Measurements from ENCODE around the gene FTCDNL1. TPM values are rescaled to one million over a fixed set of nuclear protein-coding genes. Genes with fewer than 3 reads are reported as not detected.

The FTCDNL1 gene
- polyA plus RNA-seq, 1 of the 3 experiments (the other 2 are of a cell fraction): not detected

DNA sequence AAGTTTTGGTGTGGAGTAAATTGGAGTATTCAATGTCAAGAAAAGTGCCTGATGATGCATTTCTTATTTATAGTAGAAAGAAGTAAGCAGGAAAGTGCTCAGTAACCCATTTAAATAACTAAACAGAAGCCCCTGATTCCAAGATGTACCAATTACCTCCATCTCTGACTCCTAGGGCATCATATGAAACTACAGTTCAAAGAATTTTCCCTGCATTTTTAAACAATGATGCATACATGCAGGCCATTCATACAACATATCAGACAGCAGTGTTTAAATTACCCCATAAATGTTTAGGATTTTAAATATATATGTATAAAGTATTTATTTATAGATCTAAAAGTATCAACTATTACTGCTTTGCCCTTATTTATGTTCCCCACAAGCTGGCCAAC lies 36.2 kb downstream of the FTCDNL1 start:
- no peaks in the 10 kb centered on the region for H3K36me3 ChIP-seq (replicated peaks in 1 of 2; ENCODE audit: control insufficient read depth in 1 of 2, insufficient read depth in 2 of 2, low read length in 1 of 2)
- H3K79me2 ChIP-seq (ENCODE audit: insufficient read depth): no peaks in the 10 kb centered on the region
- CTCF ChIA-PET: no interaction called here
- H3K9me2 ChIP-seq: peaks cover 3% of the 10 kb centered on the region; the same call in 1 of the 2 replicates
- no peaks in the 10 kb centered on the region for H3K4me1 ChIP-seq (ENCODE audit: control insufficient read depth in 1 of 2, insufficient read depth in 2 of 2, low read depth in 1 of 2, low read length in 1 of 2)
- H4K20me1 ChIP-seq (ENCODE audit: insufficient read depth): no peaks in the 10 kb centered on the region
- H3K27me3 ChIP-seq (ENCODE audit: insufficient read depth): peaks cover 28% of the 10 kb centered on the region
- no peak overlapping the region for H2AFZ ChIP-seq (ENCODE audit: low read depth)
- POLR2A ChIA-PET: no interaction called here
- H3K9ac ChIP-seq: no peak overlapping the region
- no peak overlapping the region for H3K27ac ChIP-seq (ENCODE audit: low read depth in 2 of 2, low read length in 1 of 2)
- no peaks in the 10 kb centered on the region for H3K9me3 ChIP-seq
- H3K4me3 ChIP-seq (ENCODE audit: low read depth in 2 of 2, low read length in 1 of 2): no peak overlapping the region
- H3F3A ChIP-seq (replicated peaks; ENCODE audit: insufficient read depth): no peaks in the 10 kb centered on the region
- no peak overlapping the region for H3K4me2 ChIP-seq
- no peak for DNase-seq
- TF ChIP-seq, protein P1, sequence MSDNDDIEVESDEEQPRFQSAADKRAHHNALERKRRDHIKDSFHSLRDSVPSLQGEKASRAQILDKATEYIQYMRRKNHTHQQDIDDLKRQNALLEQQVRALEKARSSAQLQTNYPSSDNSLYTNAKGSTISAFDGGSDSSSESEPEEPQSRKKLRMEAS (IDR thresholded peaks at IDR 0.05; ENCODE audit: low read depth): no peak
- TF ChIP-seq TCF12 (IDR thresholded peaks at IDR 0.05) (no peak), FOXM1 (IDR thresholded peaks at IDR 0.05; ENCODE audit: low read depth) (no peak), NFIC (IDR thresholded peaks at IDR 0.05; ENCODE audit: borderline replicate concordance) (no peak), FOXJ3 (CRISPR knock-in tag; IDR thresholded peaks at IDR 0.05) (no peak), CHD2 (IDR thresholded peaks at IDR 0.05; ENCODE audit: low read length, partially characterized antibody) (no peak), RAD21 (IDR thresholded peaks at IDR 0.05; ENCODE audit: low read length) (no peak), TEAD4 (IDR thresholded peaks at IDR 0.05; ENCODE audit: borderline replicate concordance, insufficient read depth) (no peak)
- TF ChIP-seq, protein P2, sequence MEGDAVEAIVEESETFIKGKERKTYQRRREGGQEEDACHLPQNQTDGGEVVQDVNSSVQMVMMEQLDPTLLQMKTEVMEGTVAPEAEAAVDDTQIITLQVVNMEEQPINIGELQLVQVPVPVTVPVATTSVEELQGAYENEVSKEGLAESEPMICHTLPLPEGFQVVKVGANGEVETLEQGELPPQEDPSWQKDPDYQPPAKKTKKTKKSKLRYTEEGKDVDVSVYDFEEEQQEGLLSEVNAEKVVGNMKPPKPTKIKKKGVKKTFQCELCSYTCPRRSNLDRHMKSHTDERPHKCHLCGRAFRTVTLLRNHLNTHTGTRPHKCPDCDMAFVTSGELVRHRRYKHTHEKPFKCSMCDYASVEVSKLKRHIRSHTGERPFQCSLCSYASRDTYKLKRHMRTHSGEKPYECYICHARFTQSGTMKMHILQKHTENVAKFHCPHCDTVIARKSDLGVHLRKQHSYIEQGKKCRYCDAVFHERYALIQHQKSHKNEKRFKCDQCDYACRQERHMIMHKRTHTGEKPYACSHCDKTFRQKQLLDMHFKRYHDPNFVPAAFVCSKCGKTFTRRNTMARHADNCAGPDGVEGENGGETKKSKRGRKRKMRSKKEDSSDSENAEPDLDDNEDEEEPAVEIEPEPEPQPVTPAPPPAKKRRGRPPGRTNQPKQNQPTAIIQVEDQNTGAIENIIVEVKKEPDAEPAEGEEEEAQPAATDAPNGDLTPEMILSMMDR (IDR thresholded peaks at IDR 0.05): no peak
- TF ChIP-seq, protein P3, sequence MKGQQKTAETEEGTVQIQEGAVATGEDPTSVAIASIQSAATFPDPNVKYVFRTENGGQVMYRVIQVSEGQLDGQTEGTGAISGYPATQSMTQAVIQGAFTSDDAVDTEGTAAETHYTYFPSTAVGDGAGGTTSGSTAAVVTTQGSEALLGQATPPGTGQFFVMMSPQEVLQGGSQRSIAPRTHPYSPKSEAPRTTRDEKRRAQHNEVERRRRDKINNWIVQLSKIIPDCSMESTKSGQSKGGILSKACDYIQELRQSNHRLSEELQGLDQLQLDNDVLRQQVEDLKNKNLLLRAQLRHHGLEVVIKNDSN (IDR thresholded peaks at IDR 0.05; ENCODE audit: borderline replicate concordance, low read depth): no peak

DNA sequence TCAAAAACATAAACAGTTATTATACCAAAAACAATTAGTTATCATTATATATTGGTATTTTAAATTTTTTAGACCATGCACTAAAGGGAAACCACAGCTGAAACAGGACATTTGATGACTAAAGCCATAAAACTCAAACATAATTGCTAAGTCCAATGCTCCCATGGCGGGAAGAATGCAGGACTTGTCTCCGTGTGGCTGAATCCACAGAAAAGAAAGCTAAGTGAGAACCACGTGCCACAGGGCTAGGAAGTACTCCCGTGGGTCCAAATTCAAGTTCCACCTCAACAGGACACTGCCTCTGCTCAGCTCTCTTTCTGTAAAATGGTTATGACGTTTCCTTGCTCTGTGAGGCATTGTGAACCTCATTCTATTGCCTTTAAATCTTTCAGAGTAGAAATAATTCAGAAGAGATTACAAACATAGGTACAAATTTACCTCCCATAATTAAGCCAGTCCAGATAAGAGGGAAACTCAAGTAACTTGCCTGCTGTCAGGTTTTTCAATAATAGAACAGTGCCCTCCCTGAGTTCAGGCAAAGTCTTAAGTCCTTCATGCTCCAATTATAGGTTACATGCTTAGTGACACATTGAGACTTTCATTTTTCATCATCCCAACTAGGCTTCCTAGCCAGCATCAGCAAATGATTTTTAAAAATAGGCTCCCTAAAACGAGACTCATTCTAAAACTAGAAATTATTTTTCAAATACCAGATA lies 36.7 kb downstream of the FTCDNL1 start:
- ChIA-PET POLR2A (no interaction called here), CTCF (no interaction called here)
- Histone ChIP-seq H4K20me1 (ENCODE audit: insufficient read depth) (no peaks in the 10 kb centered on the region), H3K27me3 (ENCODE audit: insufficient read depth) (peaks cover 28% of the 10 kb centered on the region), H3K4me2 (no peak overlapping the region), H3F3A (replicated peaks; ENCODE audit: insufficient read depth) (no peaks in the 10 kb centered on the region), H3K79me2 (ENCODE audit: insufficient read depth) (no peaks in the 10 kb centered on the region), H3K27ac (ENCODE audit: low read depth in 2 of 2, low read length in 1 of 2) (no peak overlapping the region), H3K9me3 (no peaks in the 10 kb centered on the region), H3K4me1 (ENCODE audit: control insufficient read depth in 1 of 2, insufficient read depth in 2 of 2, low read depth in 1 of 2, low read length in 1 of 2) (no peaks in the 10 kb centered on the region), H3K9me2 (peaks cover 3% of the 10 kb centered on the region; the same call in 1 of the 2 replicates), H3K36me3 (replicated peaks in 1 of 2; ENCODE audit: control insufficient read depth in 1 of 2, insufficient read depth in 2 of 2, low read length in 1 of 2) (no peaks in the 10 kb centered on the region), H3K9ac (no peak overlapping the region), H2AFZ (ENCODE audit: low read depth) (no peak overlapping the region), H3K4me3 (ENCODE audit: low read depth in 2 of 2, low read length in 1 of 2) (no peak overlapping the region)
- no peak for DNase-seq
- WGBS (ENCODE audit: low lambda C conversion rate): 7% methylated on average over 6 of the region's 6 CpGs
- TF ChIP-seq RFX5 (IDR thresholded peaks at IDR 0.05; ENCODE audit: low read length) (no peak), CHD2 (IDR thresholded peaks at IDR 0.05; ENCODE audit: low read length, partially characterized antibody) (no peak), RXRA (IDR thresholded peaks at IDR 0.05; ENCODE audit: borderline replicate concordance, low read depth) (no peak), NRF1 (IDR thresholded peaks at IDR 0.05; ENCODE audit: low read depth, low read length) (no peak), MXI1 (IDR thresholded peaks at IDR 0.05; ENCODE audit: low read depth, low read length) (no peak), FOSL2 (IDR thresholded peaks at IDR 0.05; ENCODE audit: borderline replicate concordance, low read depth) (no peak), TEAD4 (IDR thresholded peaks at IDR 0.05; ENCODE audit: borderline replicate concordance, insufficient read depth) (no peak), RCOR1 (IDR thresholded peaks at IDR 0.05; ENCODE audit: low read length) (no peak), FOXM1 (IDR thresholded peaks at IDR 0.05; ENCODE audit: low read depth) (no peak)
- TF ChIP-seq, protein P4, sequence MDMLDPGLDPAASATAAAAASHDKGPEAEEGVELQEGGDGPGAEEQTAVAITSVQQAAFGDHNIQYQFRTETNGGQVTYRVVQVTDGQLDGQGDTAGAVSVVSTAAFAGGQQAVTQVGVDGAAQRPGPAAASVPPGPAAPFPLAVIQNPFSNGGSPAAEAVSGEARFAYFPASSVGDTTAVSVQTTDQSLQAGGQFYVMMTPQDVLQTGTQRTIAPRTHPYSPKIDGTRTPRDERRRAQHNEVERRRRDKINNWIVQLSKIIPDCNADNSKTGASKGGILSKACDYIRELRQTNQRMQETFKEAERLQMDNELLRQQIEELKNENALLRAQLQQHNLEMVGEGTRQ (IDR thresholded peaks at IDR 0.05; ENCODE audit: borderline replicate concordance, low read depth, low read length): no peak
- TF ChIP-seq, protein P3 (IDR thresholded peaks at IDR 0.05; ENCODE audit: borderline replicate concordance, low read depth): no peak
- TF ChIP-seq, protein P1 (IDR thresholded peaks at IDR 0.05; ENCODE audit: low read depth): no peak
- TF ChIP-seq, protein P5, sequence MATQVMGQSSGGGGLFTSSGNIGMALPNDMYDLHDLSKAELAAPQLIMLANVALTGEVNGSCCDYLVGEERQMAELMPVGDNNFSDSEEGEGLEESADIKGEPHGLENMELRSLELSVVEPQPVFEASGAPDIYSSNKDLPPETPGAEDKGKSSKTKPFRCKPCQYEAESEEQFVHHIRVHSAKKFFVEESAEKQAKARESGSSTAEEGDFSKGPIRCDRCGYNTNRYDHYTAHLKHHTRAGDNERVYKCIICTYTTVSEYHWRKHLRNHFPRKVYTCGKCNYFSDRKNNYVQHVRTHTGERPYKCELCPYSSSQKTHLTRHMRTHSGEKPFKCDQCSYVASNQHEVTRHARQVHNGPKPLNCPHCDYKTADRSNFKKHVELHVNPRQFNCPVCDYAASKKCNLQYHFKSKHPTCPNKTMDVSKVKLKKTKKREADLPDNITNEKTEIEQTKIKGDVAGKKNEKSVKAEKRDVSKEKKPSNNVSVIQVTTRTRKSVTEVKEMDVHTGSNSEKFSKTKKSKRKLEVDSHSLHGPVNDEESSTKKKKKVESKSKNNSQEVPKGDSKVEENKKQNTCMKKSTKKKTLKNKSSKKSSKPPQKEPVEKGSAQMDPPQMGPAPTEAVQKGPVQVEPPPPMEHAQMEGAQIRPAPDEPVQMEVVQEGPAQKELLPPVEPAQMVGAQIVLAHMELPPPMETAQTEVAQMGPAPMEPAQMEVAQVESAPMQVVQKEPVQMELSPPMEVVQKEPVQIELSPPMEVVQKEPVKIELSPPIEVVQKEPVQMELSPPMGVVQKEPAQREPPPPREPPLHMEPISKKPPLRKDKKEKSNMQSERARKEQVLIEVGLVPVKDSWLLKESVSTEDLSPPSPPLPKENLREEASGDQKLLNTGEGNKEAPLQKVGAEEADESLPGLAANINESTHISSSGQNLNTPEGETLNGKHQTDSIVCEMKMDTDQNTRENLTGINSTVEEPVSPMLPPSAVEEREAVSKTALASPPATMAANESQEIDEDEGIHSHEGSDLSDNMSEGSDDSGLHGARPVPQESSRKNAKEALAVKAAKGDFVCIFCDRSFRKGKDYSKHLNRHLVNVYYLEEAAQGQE (IDR thresholded peaks at IDR 0.05; ENCODE audit: low read depth, low read length): no peak

All from SK-N-SH (cell line).